ENCODE results near the gene DGCR2.
"Not testable (repeated sequence)": the region's sequence is repeated elsewhere in the genome, so short reads cannot be mapped to it uniquely, and the experiment has no call there.

DGCR2 gene

DNA sequence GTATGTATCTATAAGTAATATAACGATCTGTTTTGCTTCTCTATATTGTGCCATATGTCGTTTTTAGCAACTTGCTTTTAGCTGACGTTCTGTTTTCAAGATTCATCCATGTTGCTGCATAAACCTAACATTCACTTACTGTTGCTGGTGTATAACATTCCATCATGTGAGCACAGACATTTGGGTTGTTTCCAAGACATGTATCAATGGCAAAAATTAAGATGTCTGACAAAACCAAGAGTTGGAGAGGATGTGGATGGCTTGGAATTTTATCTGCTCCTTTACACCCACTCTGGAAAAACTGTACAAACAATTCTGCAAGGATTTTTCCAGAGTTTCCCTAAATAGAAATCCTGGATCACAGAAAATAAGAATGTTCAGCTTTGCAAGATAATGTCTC is 40.9 kb downstream of the DGCR2 start:
- no peaks in the 10 kb centered on the region for H3K4me1 ChIP-seq (ENCODE audit: control insufficient read depth, insufficient read depth, low read length)
- H3K9ac ChIP-seq (ENCODE audit: low read length): no peak overlapping the region
- H3K9me3 ChIP-seq (ENCODE audit: control insufficient read depth, low read length): no peaks in the 10 kb centered on the region
- H3K36me3 ChIP-seq (ENCODE audit: control insufficient read depth, insufficient read depth, low read length): no peaks in the 10 kb centered on the region
- H3K4me3 ChIP-seq (ENCODE audit: low read length): no peak overlapping the region
- H3K27me3 ChIP-seq (ENCODE audit: control insufficient read depth, insufficient read depth, low read length): no peaks in the 10 kb centered on the region

DNA sequence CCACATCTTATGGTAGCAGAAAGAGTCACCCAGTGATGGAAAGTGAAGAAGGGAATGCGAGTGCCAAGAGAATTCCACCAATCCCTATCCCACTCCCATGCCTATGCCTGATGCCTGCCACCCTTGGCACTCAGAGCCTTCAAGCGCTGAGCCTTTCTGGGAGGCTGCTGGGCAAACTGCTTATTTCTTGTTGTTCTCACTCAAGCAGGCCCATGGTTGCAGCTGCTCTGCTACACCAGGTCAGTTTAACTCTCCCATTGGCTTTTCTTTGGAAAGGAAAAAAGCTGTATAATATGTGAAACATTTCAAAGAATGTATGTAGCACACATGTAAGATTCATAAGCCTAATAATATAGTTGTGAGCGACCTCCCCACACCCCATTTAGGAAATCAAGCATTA is 41.4 kb downstream of the DGCR2 start:
- no peaks in the 10 kb centered on the region for H3K9me3 ChIP-seq (ENCODE audit: control insufficient read depth, low read length)
- H3K27me3 ChIP-seq (ENCODE audit: control insufficient read depth, insufficient read depth, low read length): no peaks in the 10 kb centered on the region
- no peaks in the 10 kb centered on the region for H3K36me3 ChIP-seq (ENCODE audit: control insufficient read depth, insufficient read depth, low read length)
- no peak overlapping the region for H3K9ac ChIP-seq (ENCODE audit: low read length)
- no peaks in the 10 kb centered on the region for H3K4me1 ChIP-seq (ENCODE audit: control insufficient read depth, insufficient read depth, low read length)
- no peak overlapping the region for H3K4me3 ChIP-seq (ENCODE audit: low read length)

- Histone ChIP-seq H3K4me1 (ENCODE audit: control insufficient read depth, insufficient read depth, low read length) (no peaks in the 10 kb centered on the region), H3K9me3 (ENCODE audit: control insufficient read depth, low read length) (no peaks in the 10 kb centered on the region), H3K27me3 (ENCODE audit: control insufficient read depth, insufficient read depth, low read length) (no peaks in the 10 kb centered on the region), H3K9ac (ENCODE audit: low read length) (no peak overlapping the region), H3K36me3 (ENCODE audit: control insufficient read depth, insufficient read depth, low read length) (no peaks in the 10 kb centered on the region), H3K4me3 (ENCODE audit: low read length) (no peak overlapping the region)
Measured at GRCh38 chr22:19079691-19080090, 42.5 kb downstream of the DGCR2 start.

DNA sequence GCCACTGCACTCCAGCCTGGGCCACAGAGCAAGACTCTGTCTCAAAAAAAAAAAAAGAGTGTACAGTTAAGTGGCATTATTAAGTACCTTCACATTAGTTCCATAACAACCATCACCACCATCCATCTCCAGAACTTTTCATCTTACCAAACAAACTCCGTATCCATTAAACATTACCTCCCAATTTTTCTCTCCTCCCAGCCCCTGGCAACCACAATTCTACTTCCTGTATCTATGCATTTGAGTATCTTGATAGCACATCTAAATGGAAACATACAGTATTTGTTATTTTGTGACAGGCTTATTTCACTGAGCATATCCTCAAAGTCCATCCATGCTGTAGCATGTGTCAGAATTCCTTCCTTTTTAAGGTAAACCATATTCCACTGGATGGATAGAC is 46.8 kb downstream of the DGCR2 start:
- no peaks in the 10 kb centered on the region for H3K4me1 ChIP-seq (ENCODE audit: control insufficient read depth, insufficient read depth, low read length)
- H3K4me3 ChIP-seq (ENCODE audit: low read length): no peak overlapping the region
- no peak overlapping the region for H3K9ac ChIP-seq (ENCODE audit: low read length)
- no peaks in the 10 kb centered on the region for H3K27me3 ChIP-seq (ENCODE audit: control insufficient read depth, insufficient read depth, low read length)
- H3K36me3 ChIP-seq (ENCODE audit: control insufficient read depth, insufficient read depth, low read length): no peaks in the 10 kb centered on the region
- H3K9me3 ChIP-seq (ENCODE audit: control insufficient read depth, low read length): no peaks in the 10 kb centered on the region

DNA sequence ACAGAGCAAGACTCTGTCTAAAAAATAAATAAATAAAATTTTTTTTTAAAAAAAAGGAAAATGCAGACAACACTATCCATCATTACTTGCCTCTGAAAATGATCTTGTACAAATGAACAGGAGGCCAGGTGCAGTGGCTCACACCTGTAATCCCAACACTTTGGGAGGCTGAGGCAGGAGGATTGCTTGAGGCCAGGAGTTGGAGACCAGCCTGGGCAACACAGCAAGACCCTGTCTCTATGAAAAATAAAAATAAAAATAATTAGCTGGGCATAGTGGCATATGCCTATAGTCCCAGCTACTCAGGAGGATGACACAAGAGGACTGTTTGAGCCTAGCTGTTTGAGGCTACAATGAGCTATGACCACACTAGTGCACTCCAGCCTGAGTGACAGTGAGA is 49.4 kb downstream of the DGCR2 start:
- H3K4me3 ChIP-seq (ENCODE audit: low read length); H3K9ac ChIP-seq (ENCODE audit: low read length); H3K27me3 ChIP-seq (ENCODE audit: control insufficient read depth, insufficient read depth, low read length); H3K9me3 ChIP-seq (ENCODE audit: control insufficient read depth, low read length); H3K36me3 ChIP-seq (ENCODE audit: control insufficient read depth, insufficient read depth, low read length); H3K4me1 ChIP-seq (ENCODE audit: control insufficient read depth, insufficient read depth, low read length): not testable (repeated sequence)

DNA sequence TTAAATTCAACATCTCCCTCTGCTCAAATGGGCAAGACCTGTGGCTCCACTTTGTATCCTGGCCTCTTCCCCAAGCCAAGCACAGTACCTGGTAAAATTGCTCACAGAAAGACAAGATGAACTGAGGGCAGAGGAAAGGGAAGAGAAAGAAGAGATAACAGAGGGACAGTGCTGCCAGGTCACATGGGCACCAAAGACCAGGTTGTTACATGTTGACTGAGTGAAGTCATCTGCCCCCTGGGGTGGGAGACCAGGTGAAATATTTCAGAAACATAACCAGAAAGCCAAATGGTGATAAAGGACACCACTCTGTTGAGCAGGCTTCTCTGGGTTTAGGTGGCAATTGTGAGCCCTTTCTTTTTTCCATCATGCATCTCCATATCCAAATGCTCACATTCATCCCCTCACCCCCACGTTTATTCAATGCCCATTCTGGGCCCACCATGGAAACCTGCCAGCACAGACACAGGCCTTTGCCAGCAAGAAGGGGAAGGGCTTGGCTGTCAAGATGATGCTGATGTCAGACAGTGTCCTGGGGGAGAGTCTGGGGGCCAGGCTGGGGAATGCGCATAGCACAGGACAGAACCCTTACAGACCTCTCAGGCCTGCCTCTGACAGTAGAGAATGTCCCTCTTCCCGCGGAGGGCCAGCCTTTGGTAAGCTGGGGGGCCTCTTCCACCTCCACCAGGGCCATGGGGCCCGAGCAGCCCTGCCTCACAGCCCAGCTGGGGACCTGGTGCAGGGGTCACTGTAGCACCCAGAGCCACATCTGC is 51.6 kb downstream of the DGCR2 start:
- no peaks in the 10 kb centered on the region for H3K4me1 ChIP-seq (ENCODE audit: control insufficient read depth, insufficient read depth, low read length)
- H3K27me3 ChIP-seq (ENCODE audit: control insufficient read depth, insufficient read depth, low read length): no peaks in the 10 kb centered on the region
- H3K36me3 ChIP-seq (ENCODE audit: control insufficient read depth, insufficient read depth, low read length): no peaks in the 10 kb centered on the region
- H3K9ac ChIP-seq (ENCODE audit: low read length): no peak overlapping the region
- no peak overlapping the region for H3K4me3 ChIP-seq (ENCODE audit: low read length)
- H3K9me3 ChIP-seq (ENCODE audit: control insufficient read depth, low read length): no peaks in the 10 kb centered on the region

DNA sequence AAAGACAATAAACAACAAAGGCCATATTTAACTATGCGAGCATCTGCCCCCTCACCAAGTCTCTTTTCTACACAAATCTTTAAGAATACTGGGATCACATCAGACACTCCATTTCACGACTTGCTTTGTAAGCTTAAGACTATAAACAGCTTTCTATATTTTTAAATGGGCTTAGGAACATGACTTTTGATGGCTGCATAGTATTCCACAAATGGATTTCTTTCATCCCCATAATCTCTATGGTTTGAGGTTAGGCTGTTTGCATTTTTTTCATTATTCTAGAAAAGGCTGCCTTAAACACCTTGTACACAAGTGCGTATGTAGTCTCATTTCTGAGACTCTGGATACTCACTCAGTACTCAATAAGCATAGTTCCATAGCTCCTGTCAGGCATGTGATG is 52.8 kb downstream of the DGCR2 start:
- peaks cover 8% of the 10 kb centered on the region for H3K36me3 ChIP-seq (ENCODE audit: control insufficient read depth, insufficient read depth, low read length)
- no peak overlapping the region for H3K4me3 ChIP-seq (ENCODE audit: low read length)
- H3K27me3 ChIP-seq (ENCODE audit: control insufficient read depth, insufficient read depth, low read length): no peaks in the 10 kb centered on the region
- no peak overlapping the region for H3K9ac ChIP-seq (ENCODE audit: low read length)
- no peaks in the 10 kb centered on the region for H3K4me1 ChIP-seq (ENCODE audit: control insufficient read depth, insufficient read depth, low read length)
- H3K9me3 ChIP-seq (ENCODE audit: control insufficient read depth, low read length): no peaks in the 10 kb centered on the region

DNA sequence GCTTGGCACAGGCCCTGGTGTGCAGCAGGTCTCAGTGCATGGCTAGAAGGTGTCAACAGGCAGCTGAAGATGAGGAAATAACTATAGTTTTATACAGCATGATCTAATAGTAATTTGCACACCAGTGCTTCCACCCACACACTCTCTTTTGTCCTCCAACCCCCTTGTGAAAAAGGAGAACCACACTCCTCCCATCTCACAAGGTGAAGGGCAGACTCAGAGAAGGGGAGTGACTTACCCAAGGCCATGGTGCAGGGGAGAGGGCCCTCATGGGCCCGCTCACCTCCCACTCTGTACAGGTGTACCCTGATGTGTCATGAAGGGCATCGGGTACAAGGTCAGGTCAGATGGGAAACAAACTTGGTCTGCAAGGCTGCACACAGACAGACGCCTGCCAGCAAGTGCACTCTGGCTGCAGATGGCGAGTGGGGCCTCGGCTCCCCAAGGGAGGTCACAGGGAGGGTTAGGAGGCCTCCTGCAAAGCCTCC is 53.4 kb downstream of the DGCR2 start:
- peaks cover 8% of the 10 kb centered on the region for H3K36me3 ChIP-seq (ENCODE audit: control insufficient read depth, insufficient read depth, low read length)
- H3K4me3 ChIP-seq (ENCODE audit: low read length): no peak overlapping the region
- H3K4me1 ChIP-seq (ENCODE audit: control insufficient read depth, insufficient read depth, low read length): no peaks in the 10 kb centered on the region
- no peaks in the 10 kb centered on the region for H3K9me3 ChIP-seq (ENCODE audit: control insufficient read depth, low read length)
- no peaks in the 10 kb centered on the region for H3K27me3 ChIP-seq (ENCODE audit: control insufficient read depth, insufficient read depth, low read length)
- no peak overlapping the region for H3K9ac ChIP-seq (ENCODE audit: low read length)

DNA sequence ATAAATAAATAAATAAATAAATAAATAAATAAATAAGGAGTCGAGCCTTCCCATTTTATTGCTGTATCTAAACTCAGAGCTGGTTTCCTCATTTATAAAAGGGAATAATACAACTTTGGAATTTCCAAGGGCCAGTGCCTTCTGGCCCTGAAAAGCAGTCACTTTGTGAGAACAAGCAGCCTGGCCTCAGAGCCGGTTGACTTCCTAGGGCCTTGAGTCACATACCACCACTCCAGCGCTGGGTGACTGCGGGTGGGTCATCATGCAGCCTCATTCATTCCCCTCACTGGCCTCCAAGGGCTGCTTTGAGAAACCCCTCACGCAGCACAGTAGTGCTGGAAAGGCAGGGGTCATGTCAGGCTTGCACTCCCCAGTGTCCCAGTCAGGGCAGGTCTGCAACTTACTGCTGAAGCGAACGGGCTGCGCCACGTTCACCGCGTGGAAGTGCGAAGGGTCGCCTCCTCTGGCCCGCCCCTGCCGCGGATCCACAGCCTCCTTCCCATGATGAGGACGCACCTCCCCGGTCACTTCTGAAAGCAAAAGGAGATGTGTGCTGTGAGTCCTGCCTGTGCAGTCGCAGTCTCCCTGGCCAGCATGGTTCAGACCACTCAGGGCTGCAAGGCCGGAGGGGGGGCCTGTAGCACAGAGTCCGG is 54.4 kb downstream of the DGCR2 start:
- H3K27me3 ChIP-seq (ENCODE audit: control insufficient read depth, insufficient read depth, low read length): no peaks in the 10 kb centered on the region
- H3K4me1 ChIP-seq (ENCODE audit: control insufficient read depth, insufficient read depth, low read length): no peaks in the 10 kb centered on the region
- no peaks in the 10 kb centered on the region for H3K9me3 ChIP-seq (ENCODE audit: control insufficient read depth, low read length)
- no peak overlapping the region for H3K4me3 ChIP-seq (ENCODE audit: low read length)
- H3K36me3 ChIP-seq (ENCODE audit: control insufficient read depth, insufficient read depth, low read length): peaks cover 8% of the 10 kb centered on the region
- H3K9ac ChIP-seq (ENCODE audit: low read length): no peak overlapping the region

DNA sequence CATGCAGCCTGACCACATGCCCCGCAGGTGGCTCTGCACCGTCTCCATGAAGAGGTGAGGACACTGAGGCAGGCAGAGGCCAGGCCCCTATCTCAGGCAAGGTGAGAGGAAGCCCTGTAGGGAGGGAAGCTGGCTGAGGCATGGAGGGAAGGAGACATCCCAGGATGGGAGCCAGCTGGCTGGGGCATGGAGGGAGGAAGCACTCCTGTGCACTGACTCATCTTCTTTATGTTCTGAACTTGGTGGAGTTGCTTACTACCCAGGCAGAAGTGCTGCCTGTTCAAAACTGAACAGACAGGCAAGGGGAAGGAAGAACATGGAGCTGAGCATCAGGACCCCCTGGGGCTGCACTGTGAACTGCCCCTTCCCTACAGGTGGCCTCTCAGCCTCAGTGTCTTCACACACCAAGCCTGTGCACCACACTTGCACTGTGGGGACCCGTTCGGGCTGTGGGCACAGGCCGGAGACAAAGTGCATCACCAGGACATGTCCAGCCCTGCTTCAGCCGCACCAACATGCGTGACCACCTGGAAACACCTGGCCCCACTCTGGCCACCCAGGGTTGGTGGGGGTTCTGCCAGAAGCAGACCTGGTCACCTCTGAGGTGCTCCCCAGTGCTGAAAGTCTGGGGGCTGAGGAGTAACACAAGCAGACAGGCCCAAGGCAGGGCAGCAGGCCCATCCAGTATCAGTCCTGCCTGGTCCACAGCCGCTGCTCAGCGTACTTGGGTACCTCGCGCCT is 55.5 kb downstream of the DGCR2 start:
- H3K4me1 ChIP-seq (ENCODE audit: control insufficient read depth, insufficient read depth, low read length): no peaks in the 10 kb centered on the region
- no peak overlapping the region for H3K9ac ChIP-seq (ENCODE audit: low read length)
- H3K36me3 ChIP-seq (ENCODE audit: control insufficient read depth, insufficient read depth, low read length): peaks cover 12% of the 10 kb centered on the region
- H3K9me3 ChIP-seq (ENCODE audit: control insufficient read depth, low read length): no peaks in the 10 kb centered on the region
- no peaks in the 10 kb centered on the region for H3K27me3 ChIP-seq (ENCODE audit: control insufficient read depth, insufficient read depth, low read length)
- no peak overlapping the region for H3K4me3 ChIP-seq (ENCODE audit: low read length)

DNA sequence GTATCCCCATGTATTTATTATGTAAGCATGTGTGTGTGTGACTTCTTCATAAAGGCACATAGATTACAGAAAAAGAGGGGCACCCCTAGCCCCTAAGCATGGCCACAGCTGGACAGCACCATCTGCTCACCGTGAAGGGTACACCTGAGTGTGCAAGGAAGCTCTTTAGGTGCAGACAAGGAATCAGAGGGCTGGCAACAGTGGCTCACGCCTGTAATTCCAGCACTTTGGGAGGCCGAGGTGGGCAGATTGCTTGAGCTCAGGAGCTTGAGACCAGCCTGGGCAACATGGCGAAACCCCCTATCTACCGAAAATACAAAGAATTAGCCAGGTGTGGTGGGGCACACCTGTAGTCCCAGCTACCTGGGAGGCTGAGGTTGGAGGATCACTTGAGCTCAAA is 56.3 kb downstream of the DGCR2 start:
- H3K27me3 ChIP-seq (ENCODE audit: control insufficient read depth, insufficient read depth, low read length): no peaks in the 10 kb centered on the region
- no peaks in the 10 kb centered on the region for H3K4me1 ChIP-seq (ENCODE audit: control insufficient read depth, insufficient read depth, low read length)
- H3K4me3 ChIP-seq (ENCODE audit: low read length): no peak overlapping the region
- H3K9ac ChIP-seq (ENCODE audit: low read length): no peak overlapping the region
- H3K9me3 ChIP-seq (ENCODE audit: control insufficient read depth, low read length): no peaks in the 10 kb centered on the region
- H3K36me3 ChIP-seq (ENCODE audit: control insufficient read depth, insufficient read depth, low read length): peaks cover 14% of the 10 kb centered on the region

- H3K9me3 ChIP-seq (ENCODE audit: control insufficient read depth, low read length): no peaks in the 10 kb centered on the region
- H3K4me3 ChIP-seq (ENCODE audit: low read length): no peak overlapping the region
- no peak overlapping the region for H3K9ac ChIP-seq (ENCODE audit: low read length)
- H3K27me3 ChIP-seq (ENCODE audit: control insufficient read depth, insufficient read depth, low read length): no peaks in the 10 kb centered on the region
- H3K4me1 ChIP-seq (ENCODE audit: control insufficient read depth, insufficient read depth, low read length): no peaks in the 10 kb centered on the region
- peaks cover 14% of the 10 kb centered on the region for H3K36me3 ChIP-seq (ENCODE audit: control insufficient read depth, insufficient read depth, low read length)
Measured at GRCh38 chr22:19065298-19065859, 56.8 kb downstream of the DGCR2 start.
